Left renal cortex interstitium (tissue), 4 donors: ENCODE results near the gene MYBPHL. TPM values are rescaled to one million over a fixed set of nuclear protein-coding genes. Genes with fewer than 3 reads are reported as not detected.

Source experiments
- DNase-seq, 4 donors: peaks; one replicate each; pipeline ENCODE4 v3.0.0-alpha.2; 2013; ENCODE audit warnings: low read depth in 4 of 4, low spot score in 2 of 4, missing footprints in 1 of 4
- polyA plus RNA-seq, 4 donors: library from polyadenylated mRNA; unstranded; fragments of 120-200 nt; gene quantifications; one replicate each; pipeline ENCODE4 v1.2.1, GENCODE V29; 2013; ENCODE audit not compliant: insufficient read length in 4 of 4

MYBPHL gene
- polyA plus RNA-seq, 4 donors = 0.09 to 0.30 TPM; not detected in 2

GRCh38 chr1:109282497-109282951, 24.3 kb downstream of the MYBPHL start:
- DNase-seq = no peak

- DNase-seq = no peak
Measured at GRCh38 chr1:109281680-109282496, 24.9 kb downstream of the MYBPHL start.

GRCh38 chr1:109280862-109281261, 25.9 kb downstream of the MYBPHL start:
- no peak for DNase-seq

- DNase-seq = no peak
Measured at GRCh38 chr1:109279615-109280278, 27.1 kb downstream of the MYBPHL start.

- no peak for DNase-seq
Measured at GRCh38 chr1:109277434-109278204, 29.2 kb downstream of the MYBPHL start.

- no peak for DNase-seq
Measured at GRCh38 chr1:109275706-109276345, 31.0 kb downstream of the MYBPHL start.

GRCh38 chr1:109274533-109275476, 32.0 kb downstream of the MYBPHL start:
- DNase-seq = no peak

GRCh38 chr1:109273570-109274288, 33.1 kb downstream of the MYBPHL start:
- DNase-seq = no peak

- no peak for DNase-seq
Measured at GRCh38 chr1:109272831-109273547, 33.8 kb downstream of the MYBPHL start.

GRCh38 chr1:109272021-109272799, 34.6 kb downstream of the MYBPHL start:
- DNase-seq = no peak

- DNase-seq = no peak
Measured at GRCh38 chr1:109271458-109271857, 35.4 kb downstream of the MYBPHL start.

- DNase-seq = no peak
Measured at GRCh38 chr1:109270623-109271317, 36.0 kb downstream of the MYBPHL start.

GRCh38 chr1:109269981-109270622, 36.7 kb downstream of the MYBPHL start:
- no peak for DNase-seq

- DNase-seq = no peak
Measured at GRCh38 chr1:109269212-109269980, 37.4 kb downstream of the MYBPHL start.

- no peak for DNase-seq
Measured at GRCh38 chr1:109268431-109269211, 38.2 kb downstream of the MYBPHL start.
